Mesenchymal stem cell (in vitro differentiated cells and primary cell): Measurements from ENCODE around the gene CTNNA1.

ENCODE experiments used
- DNase-seq: peaks from one replicate; pipeline ENCODE4 v3.0.0-alpha.2; 2013
- H2AFZ ChIP-seq: one replicate; pipeline ENCODE4 v1.6.1; 2013; ENCODE audit warnings: low read depth, mild to moderate bottlenecking, control low read depth, inconsistent platforms, low read length, moderate library complexity
- H2AK5ac ChIP-seq: 2 replicates; pipeline ENCODE4 v1.6.1; 2013; ENCODE audit warnings: low read length, moderate library complexity, mild to moderate bottlenecking, inconsistent platforms; ENCODE audit not compliant: severe bottlenecking
- H2BK120ac ChIP-seq: one replicate; pipeline ENCODE4 v1.6.1; 2013; ENCODE audit warnings: low read depth, mild to moderate bottlenecking, inconsistent platforms, low read length, moderate library complexity
- H2BK12ac ChIP-seq, 2 experiments: one replicate each; pipeline ENCODE4 v1.6.1; 2013; ENCODE audit warnings: inconsistent platforms in 2 of 2, low read length in 2 of 2, mild to moderate bottlenecking in 2 of 2, moderate library complexity in 2 of 2, control low read depth in 1 of 2
- H2BK15ac ChIP-seq: one replicate; pipeline ENCODE4 v1.6.1; 2013; ENCODE audit warnings: mild to moderate bottlenecking, low read depth, inconsistent platforms; ENCODE audit not compliant: poor library complexity, severe bottlenecking
- H2BK5ac ChIP-seq: 2 replicates; pipeline ENCODE4 v1.6.1; 2013; ENCODE audit warnings: low read depth, mild to moderate bottlenecking, low read length, control low read depth, inconsistent platforms; ENCODE audit not compliant: poor library complexity, severe bottlenecking
- H3K14ac ChIP-seq, 2 experiments: one replicate each; pipeline ENCODE4 v1.6.1; 2013; ENCODE audit warnings: inconsistent platforms in 2 of 2, low read length in 2 of 2, control low read depth in 1 of 2, mild to moderate bottlenecking in 1 of 2, moderate library complexity in 1 of 2
- H3K18ac ChIP-seq, 2 experiments: one replicate each; pipeline ENCODE4 v1.6.1; 2013; ENCODE audit warnings: inconsistent platforms in 2 of 2, low read length in 2 of 2, control low read depth in 1 of 2, low read depth in 1 of 2, mild to moderate bottlenecking in 1 of 2
- H3K23ac ChIP-seq, 2 experiments: one replicate each; pipeline ENCODE4 v1.6.1; 2013; ENCODE audit warnings: inconsistent platforms in 2 of 2, low read length in 2 of 2, mild to moderate bottlenecking in 2 of 2, moderate library complexity in 2 of 2, control low read depth in 1 of 2
- H3K27ac ChIP-seq: 2 replicates; pipeline ENCODE4 v1.5.1; 2013; ENCODE audit warnings: mild to moderate bottlenecking, moderate library complexity, low read length, control low read depth, inconsistent platforms; ENCODE audit not compliant: poor library complexity, severe bottlenecking
- H3K27me3 ChIP-seq, 2 experiments: 2 replicates each; pipeline versions ENCODE4 v1.6.1 to v1.7.0; 2013; ENCODE audit warnings: low read length in 2 of 2, mild to moderate bottlenecking in 2 of 2, moderate library complexity in 2 of 2, control low read depth in 1 of 2, inconsistent platforms in 1 of 2; ENCODE audit not compliant: control insufficient read depth in 1 of 2, insufficient read depth in 1 of 2
- H3K36me3 ChIP-seq, 2 experiments: 2 replicates each; pipeline versions ENCODE4 v1.6.1 to v1.7.0; 2013; ENCODE audit warnings: low read length in 2 of 2, control low read depth in 1 of 2, inconsistent platforms in 1 of 2, low read depth in 1 of 2, mild to moderate bottlenecking in 1 of 2; ENCODE audit not compliant: insufficient read depth in 2 of 2, control insufficient read depth in 1 of 2
- H3K4ac ChIP-seq, 2 experiments: one replicate each; pipeline ENCODE4 v1.6.1; 2013; ENCODE audit warnings: inconsistent platforms in 2 of 2, low read length in 2 of 2, mild to moderate bottlenecking in 2 of 2, moderate library complexity in 2 of 2, control low read depth in 1 of 2, low read depth in 1 of 2
- H3K4me1 ChIP-seq: 2 replicates; pipeline ENCODE4 v1.6.1; 2013; ENCODE audit warnings: low read depth, low read length, control low read depth; ENCODE audit not compliant: control insufficient read depth, insufficient read depth
- H3K4me2 ChIP-seq: 2 replicates; pipeline ENCODE4 v1.6.1; 2013; ENCODE audit warnings: low read length, mild to moderate bottlenecking, inconsistent platforms; ENCODE audit not compliant: poor library complexity, severe bottlenecking
- H3K4me3 ChIP-seq, 2 experiments: 2 replicates each; pipeline versions ENCODE4 v1.5.1 to v1.7.0; 2013; ENCODE audit warnings: low read length in 2 of 2, mild to moderate bottlenecking in 2 of 2, control low read depth in 1 of 2, low read depth in 1 of 2; ENCODE audit not compliant: insufficient read depth in 1 of 2
- H3K79me1 ChIP-seq: replicated peaks from 2 replicates; pipeline ENCODE4 v1.6.1; 2013; ENCODE audit warnings: mild to moderate bottlenecking, control low read depth, low read length, inconsistent platforms; ENCODE audit not compliant: poor library complexity, severe bottlenecking
- H3K9ac ChIP-seq: 2 replicates; pipeline ENCODE4 v1.7.0; 2013; ENCODE audit warnings: mild to moderate bottlenecking, low read length, moderate library complexity
- H3K9me3 ChIP-seq: 2 replicates; pipeline ENCODE4 v1.7.0; 2013; ENCODE audit warnings: mild to moderate bottlenecking, low read length; ENCODE audit not compliant: control insufficient read depth
- H4K8ac ChIP-seq: one replicate; pipeline ENCODE4 v1.6.1; 2013; ENCODE audit warnings: inconsistent platforms, mild to moderate bottlenecking, low read length, moderate library complexity
- H4K91ac ChIP-seq: one replicate; pipeline ENCODE4 v1.6.1; 2013; ENCODE audit warnings: mild to moderate bottlenecking, low read length, inconsistent platforms
- WGBS: methylation state at CpG from one replicate; pipeline ENCODE4 v1.1.7; 2013; ENCODE audit warnings: mixed read lengths; 5-methylcytosine and 5-hydroxymethylcytosine counted together

CTNNA1 gene

DNA sequence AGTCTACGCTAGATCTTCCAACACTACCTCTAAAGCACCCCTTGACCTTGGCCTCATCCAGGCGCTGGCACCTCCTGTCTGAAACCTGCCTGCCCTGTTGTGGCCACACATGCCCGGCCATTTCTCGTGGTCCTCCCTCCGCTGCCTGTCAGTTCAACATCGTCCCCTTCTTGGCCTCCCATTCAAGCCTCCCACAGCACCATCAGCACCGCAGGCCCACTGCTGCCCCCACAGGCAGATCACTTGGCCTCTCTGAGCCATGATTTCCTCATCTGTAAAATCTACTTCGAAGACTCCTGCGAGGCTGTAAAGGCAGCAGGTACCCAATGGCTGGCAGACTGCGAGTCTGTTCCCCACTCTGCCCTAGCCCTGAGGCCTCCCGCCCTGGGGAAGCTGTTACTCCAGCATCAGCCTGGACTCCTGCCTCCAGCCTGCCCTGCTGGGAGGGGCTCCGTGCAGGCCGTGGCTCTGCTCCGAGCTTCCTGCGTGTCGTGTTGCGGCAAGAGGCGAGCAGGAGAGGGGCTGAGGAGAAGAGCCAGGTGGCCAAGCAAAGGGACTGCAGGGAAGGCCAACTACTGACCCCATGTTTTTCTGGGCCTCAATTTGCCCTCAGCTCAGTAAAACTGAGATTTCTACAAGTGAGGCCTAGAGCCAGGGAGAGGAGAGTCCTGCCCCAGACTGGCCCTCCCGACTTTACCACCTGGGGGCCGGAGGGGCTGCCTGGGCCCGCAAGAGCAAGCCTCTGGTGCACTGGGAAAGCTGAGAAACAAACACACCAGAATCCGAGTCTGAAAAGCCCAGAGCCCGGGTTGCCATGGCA, 192.4 kb downstream of the CTNNA1 start:
- Histone ChIP-seq H2BK120ac (no peak overlapping the region), H3K14ac (no peak overlapping the region), H3K9ac (no peak overlapping the region), H3K23ac (no peak overlapping the region), H3K79me1 (no peaks in the 10 kb centered on the region), H3K27me3 (no peaks in the 10 kb centered on the region), H3K9me3 (peaks cover 1% of the 10 kb centered on the region), H3K4me2 (no peak overlapping the region), H4K8ac (no peak overlapping the region), H3K4me3 (no peak overlapping the region), H2BK15ac (no peak overlapping the region), H3K36me3 (peaks cover 21 to 31% of the 10 kb centered on the region in 2 experiments), H2AK5ac (peak overlapping the region; percentile 67), H3K27ac (peak overlapping the region; percentile 77), H2BK12ac (no peak overlapping the region), H3K4ac (no peak overlapping the region), H4K91ac (peak overlapping the region; percentile 35), H2BK5ac (no peak overlapping the region), H2AFZ (no peak overlapping the region), H3K4me1 (peaks cover 58% of the 10 kb centered on the region), H3K18ac (no peak overlapping the region)
- WGBS = 83% methylated on average over 23 of the region's 23 CpGs
- DNase-seq = no peak

GRCh38 chr5:138946241-138946623, 193.0 kb downstream of the CTNNA1 start:
- Histone ChIP-seq H2BK12ac (no peak overlapping the region), H3K27me3 (no peaks in the 10 kb centered on the region), H3K4ac (no peak overlapping the region), H3K27ac (no peak overlapping the region), H3K36me3 (peaks cover 27 to 37% of the 10 kb centered on the region in 2 experiments), H2BK15ac (no peak overlapping the region), H3K4me2 (no peak overlapping the region), H3K23ac (no peak overlapping the region), H3K79me1 (peaks cover 3% of the 10 kb centered on the region), H4K8ac (no peak overlapping the region), H3K14ac (no peak overlapping the region), H3K4me3 (no peak overlapping the region), H2AFZ (no peak overlapping the region), H3K18ac (no peak overlapping the region), H3K9ac (no peak overlapping the region), H3K9me3 (no peaks in the 10 kb centered on the region), H4K91ac (no peak overlapping the region), H2BK120ac (no peak overlapping the region), H2AK5ac (peak overlapping the region; percentile 21), H2BK5ac (no peak overlapping the region), H3K4me1 (peaks cover 60% of the 10 kb centered on the region)
- DNase-seq = no peak
- 89% methylated on average over 8 of the region's 8 CpGs for WGBS

GRCh38 chr5:138946831-138947560, 193.8 kb downstream of the CTNNA1 start:
- H4K91ac ChIP-seq = no peak overlapping the region
- DNase-seq = no peak
- peaks cover 25 to 43% of the 10 kb centered on the region in 2 experiments for H3K36me3 ChIP-seq
- H2BK15ac ChIP-seq = no peak overlapping the region
- no peak overlapping the region for H2AK5ac ChIP-seq
- no peak overlapping the region for H3K23ac ChIP-seq
- peaks cover 60% of the 10 kb centered on the region for H3K4me1 ChIP-seq
- no peak overlapping the region for H3K4me3 ChIP-seq
- H3K4ac ChIP-seq = no peak overlapping the region
- H3K79me1 ChIP-seq = peaks cover 8% of the 10 kb centered on the region
- peak overlapping the region in 1 of 2 experiments; percentile 18 for H3K14ac ChIP-seq
- H3K9ac ChIP-seq = no peak overlapping the region
- no peak overlapping the region for H2BK12ac ChIP-seq
- no peaks in the 10 kb centered on the region for H3K9me3 ChIP-seq
- H3K18ac ChIP-seq = no peak overlapping the region
- no peak overlapping the region for H3K4me2 ChIP-seq
- H2BK120ac ChIP-seq = no peak overlapping the region
- 96% methylated on average over 20 of the region's 20 CpGs for WGBS
- H3K27me3 ChIP-seq = no peaks in the 10 kb centered on the region
- H3K27ac ChIP-seq = no peak overlapping the region
- H2BK5ac ChIP-seq = no peak overlapping the region
- no peak overlapping the region for H4K8ac ChIP-seq
- no peak overlapping the region for H2AFZ ChIP-seq

DNA sequence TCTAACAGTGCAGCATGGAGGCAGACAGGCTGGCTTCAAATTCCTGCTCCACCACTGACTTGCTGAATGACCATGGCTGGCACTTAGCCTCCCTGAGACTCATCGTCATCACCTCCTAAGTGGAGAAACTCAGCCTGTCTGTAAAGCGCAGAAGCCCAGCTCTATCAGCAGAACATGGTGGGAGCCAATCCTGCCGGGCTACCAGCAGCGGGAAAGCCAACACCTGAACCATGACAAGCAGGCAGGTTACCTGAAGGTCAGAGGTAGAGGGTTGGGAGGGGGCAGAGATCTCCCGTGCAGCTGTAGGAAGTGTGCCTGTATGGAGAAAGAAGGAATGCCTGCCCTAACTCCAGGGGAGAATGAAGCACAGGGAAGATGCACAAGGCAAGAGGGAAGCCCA, 194.6 kb downstream of the CTNNA1 start:
- Histone ChIP-seq H3K4ac (no peak overlapping the region), H2BK120ac (no peak overlapping the region), H3K27me3 (no peaks in the 10 kb centered on the region), H3K23ac (no peak overlapping the region), H3K79me1 (peaks cover 16% of the 10 kb centered on the region), H2BK5ac (no peak overlapping the region), H3K36me3 (peaks cover 22 to 46% of the 10 kb centered on the region in 2 experiments), H4K91ac (no peak overlapping the region), H3K4me1 (peaks cover 59% of the 10 kb centered on the region), H3K9me3 (no peaks in the 10 kb centered on the region), H2AFZ (no peak overlapping the region), H4K8ac (no peak overlapping the region), H2BK15ac (no peak overlapping the region), H3K18ac (no peak overlapping the region), H2AK5ac (no peak overlapping the region), H2BK12ac (no peak overlapping the region), H3K9ac (no peak overlapping the region), H3K14ac (no peak overlapping the region), H3K4me2 (no peak overlapping the region), H3K4me3 (no peak overlapping the region), H3K27ac (no peak overlapping the region)
- 94% methylated on average over 5 of the region's 5 CpGs for WGBS
- DNase-seq = no peak
